AG09319 (cell line): Measurements from ENCODE around the gene SLC1A1.

Source experiments
- DNase-seq: peaks from one replicate; pipeline ENCODE4 v3.0.0-alpha.2; 2010; ENCODE audit warnings: low read depth; ENCODE audit errors: extremely low read depth
- CTCF ChIP-seq: IDR thresholded peaks from 2 replicates; pipeline ENCODE4 v1.5.1; 2011; ENCODE audit warnings: low read depth, mild to moderate bottlenecking, inconsistent platforms, low read length, moderate library complexity

SLC1A1 gene

DNA sequence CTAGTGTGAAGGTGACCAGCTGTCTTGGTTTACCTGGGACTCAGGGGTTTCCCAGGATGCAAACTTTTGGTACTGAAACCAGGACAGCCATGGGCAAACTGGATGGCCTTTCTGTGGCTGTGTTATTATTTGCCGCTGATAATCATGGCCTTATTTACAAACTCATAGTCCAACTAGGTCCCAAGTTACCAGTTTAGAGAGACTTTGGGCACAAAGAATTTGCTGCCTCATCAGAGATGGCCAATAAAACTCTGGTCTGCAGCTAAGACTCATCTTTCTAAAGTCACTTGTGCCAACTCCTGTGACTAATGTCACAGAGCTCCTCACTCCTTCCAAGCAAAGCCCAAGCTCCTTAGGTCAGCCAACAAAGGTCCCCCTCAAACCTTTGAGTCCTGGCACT is 124.4 kb downstream of the SLC1A1 start:
- no peak for TF ChIP-seq CTCF
- no peak for DNase-seq

DNA sequence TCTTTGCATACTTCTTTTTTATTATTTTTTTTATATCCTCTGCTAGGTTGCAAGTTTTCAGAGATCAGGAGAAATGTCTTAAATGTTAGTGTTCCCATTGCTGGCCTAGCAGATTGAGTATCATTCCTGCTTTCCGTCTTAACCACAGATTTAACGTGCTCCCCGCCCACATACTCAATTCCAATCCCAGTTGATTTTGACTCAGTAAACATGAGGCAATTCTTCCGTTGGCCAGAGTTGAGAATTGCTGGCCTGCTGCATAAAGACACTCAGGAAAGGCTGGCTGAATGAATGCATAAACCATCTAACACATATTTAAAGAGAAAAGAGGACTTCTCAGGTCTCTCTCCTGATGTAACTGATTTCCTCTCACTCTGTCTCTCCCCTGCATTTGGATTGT is 125.0 kb downstream of the SLC1A1 start:
- DNase-seq: peak; percentile 48
- no peak for TF ChIP-seq CTCF

- no peak for TF ChIP-seq CTCF
- DNase-seq: no peak
Observed at GRCh38 chr9:4615778-4616177, 125.5 kb downstream of the SLC1A1 start.

GRCh38 chr9:4617752-4618151 is 127.5 kb downstream of the SLC1A1 start:
- no peak for DNase-seq
- TF ChIP-seq CTCF: no peak

GRCh38 chr9:4618700-4619099 is 128.4 kb downstream of the SLC1A1 start:
- no peak for DNase-seq
- no peak for TF ChIP-seq CTCF

DNA sequence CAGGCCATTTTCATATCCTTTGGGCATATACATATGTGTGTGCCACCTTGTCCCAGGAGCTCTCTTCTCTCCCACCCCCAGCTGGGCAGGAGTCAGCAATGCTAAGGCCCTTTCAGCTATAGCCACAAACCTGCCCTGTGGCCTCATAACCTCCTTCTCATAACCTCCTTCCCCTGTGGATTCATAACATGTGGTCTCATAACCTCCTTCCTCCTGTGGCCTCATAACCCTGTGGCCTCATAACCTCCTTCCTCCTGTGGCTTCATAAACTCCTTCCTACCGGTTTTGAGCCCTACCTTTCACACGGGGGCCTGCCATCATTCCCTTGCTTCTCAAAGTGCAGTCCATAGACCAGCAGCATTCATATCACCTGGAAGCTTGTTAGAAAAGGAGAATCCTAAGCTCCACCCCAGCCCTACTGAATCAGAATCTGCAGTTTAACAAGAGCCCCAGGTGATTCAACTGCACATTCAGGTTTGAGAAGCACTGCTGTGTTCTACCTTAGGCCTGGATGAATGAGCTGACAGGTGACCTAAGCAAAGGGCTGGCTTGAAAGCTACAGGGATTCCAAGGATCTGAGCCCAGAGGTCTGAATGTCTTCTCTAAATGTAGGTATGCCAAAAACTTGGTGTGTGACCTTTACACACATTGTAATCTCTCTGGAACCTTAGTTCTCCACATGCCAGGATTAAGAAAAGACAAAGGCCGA is 129.9 kb downstream of the SLC1A1 start:
- no peak for TF ChIP-seq CTCF

DNA sequence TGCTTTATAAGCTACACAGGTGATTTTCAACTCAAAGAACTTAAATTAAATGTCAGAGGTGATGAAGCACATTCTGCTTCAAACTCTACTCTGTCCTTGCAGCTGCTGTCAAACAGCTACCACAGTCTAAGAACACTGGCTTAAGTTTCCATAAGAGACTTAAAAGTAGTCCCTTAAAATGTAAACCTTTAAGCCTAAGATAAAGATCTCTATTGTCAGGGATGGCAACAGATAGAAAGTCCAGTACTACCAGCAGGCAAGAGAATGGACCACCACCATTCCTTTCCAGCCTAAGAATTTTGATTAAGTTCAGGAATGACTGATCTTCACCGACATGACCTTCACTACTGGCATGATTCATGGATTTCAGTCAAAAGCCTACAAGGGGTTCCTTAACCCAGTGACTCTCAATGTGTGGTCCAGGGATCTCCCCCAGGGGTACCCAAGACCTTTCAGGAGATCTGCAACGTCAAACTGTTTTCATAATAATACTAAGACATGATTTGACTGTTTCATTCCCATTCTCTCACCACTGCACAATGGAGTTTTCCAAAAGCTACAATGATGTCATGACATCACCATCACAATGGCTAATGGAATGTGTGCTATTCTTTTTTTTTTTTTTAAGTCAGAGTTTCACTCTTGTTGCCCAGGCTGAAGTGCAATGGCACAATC is 130.8 kb downstream of the SLC1A1 start:
- TF ChIP-seq CTCF: no peak
- DNase-seq: no peak

More for the DNA sequence above, 129.9 kb downstream of the SLC1A1 start:
- DNase-seq: no peak
